Measurements from ENCODE around the gene GPR171. TPM values are rescaled to one million over a fixed set of nuclear protein-coding genes. Genes with fewer than 3 reads are reported as not detected.

The GPR171 gene
- total and polyA plus RNA-seq, 2 of the 13 experiments (the other 11 are each of a cell fraction or from before 2014, with no cell fraction given), result not detected

DNA sequence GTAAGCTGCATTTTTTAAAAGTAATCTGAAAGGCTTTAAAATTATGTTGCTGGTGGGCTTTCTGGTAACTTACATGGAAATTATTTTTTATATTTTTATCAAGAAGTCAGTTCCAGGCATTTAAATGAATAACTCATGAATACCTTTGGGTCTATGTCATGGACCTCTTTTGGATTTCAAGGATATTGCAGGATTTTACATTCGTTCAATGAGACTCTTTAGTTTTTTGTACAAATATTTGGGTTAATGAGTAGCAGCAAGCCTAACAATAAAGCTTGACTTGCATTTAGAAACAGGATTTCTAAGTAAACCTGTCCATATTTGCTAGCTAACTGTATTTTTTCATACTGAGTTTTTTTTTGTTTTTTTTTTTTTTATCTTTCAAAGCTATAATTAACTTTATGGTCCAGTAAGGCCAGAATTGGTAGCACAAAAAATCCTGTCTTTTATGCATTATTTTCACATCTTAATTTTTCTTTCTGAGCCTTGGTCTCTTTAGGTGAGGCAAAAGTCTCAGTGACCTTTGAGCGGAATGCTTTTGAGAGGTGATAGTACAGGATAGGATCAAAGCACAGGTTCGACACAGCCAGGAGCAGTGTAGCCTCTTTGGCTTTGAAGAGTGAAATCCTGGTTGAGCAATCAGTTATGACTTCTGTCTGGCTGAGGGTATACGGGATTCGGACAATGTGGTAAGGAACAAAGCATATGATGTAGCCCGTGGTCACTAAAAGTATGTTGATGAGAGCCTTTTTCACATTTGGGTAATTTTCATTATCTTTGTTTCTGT is 4.8 kb downstream of the GPR171 start (continued):
- 0 out of 2 replicates have a peak, but pooled peaks have one; percentile 37 for TF ChIP-seq ZNF652 (CRISPR knock-in tag; IDR thresholded peaks at IDR 0.05; ENCODE audit: borderline replicate concordance, low read depth)
- TF ChIP-seq, protein P1, sequence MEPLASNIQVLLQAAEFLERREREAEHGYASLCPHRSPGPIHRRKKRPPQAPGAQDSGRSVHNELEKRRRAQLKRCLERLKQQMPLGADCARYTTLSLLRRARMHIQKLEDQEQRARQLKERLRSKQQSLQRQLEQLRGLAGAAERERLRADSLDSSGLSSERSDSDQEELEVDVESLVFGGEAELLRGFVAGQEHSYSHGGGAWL (CRISPR knock-in tag; IDR thresholded peaks at IDR 0.05), result no peak
- TF ChIP-seq, protein P2, sequence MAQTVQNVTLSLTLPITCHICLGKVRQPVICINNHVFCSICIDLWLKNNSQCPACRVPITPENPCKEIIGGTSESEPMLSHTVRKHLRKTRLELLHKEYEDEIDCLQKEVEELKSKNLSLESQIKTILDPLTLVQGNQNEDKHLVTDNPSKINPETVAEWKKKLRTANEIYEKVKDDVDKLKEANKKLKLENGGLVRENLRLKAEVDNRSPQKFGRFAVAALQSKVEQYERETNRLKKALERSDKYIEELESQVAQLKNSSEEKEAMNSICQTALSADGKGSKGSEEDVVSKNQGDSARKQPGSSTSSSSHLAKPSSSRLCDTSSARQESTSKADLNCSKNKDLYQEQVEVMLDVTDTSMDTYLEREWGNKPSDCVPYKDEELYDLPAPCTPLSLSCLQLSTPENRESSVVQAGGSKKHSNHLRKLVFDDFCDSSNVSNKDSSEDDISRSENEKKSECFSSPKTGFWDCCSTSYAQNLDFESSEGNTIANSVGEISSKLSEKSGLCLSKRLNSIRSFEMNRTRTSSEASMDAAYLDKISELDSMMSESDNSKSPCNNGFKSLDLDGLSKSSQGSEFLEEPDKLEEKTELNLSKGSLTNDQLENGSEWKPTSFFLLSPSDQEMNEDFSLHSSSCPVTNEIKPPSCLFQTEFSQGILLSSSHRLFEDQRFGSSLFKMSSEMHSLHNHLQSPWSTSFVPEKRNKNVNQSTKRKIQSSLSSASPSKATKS (CRISPR knock-in tag; IDR thresholded peaks at IDR 0.05), result no peak

DNA sequence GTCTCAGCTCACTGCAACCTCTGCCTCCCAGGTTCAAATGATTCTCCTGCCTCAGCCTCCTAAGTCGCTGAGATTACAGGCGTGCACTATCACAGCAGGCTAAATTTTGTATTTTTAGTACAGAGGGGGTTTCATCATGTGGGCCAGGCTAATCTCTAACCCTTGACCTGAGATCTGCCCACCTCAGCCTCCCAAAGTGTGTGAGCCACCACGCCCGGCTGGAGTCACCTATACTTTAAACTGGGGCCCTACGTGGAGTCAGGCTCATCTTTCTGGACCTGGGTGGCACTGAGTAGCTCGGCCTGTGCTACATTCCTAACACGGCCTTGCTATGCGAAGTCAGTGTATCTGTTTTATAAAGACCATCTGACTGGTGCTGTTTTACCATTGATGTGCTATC is 5.8 kb downstream of the GPR171 start:
- 50% methylated on average over 8 of the region's 8 CpGs for WGBS (ENCODE audit: low lambda C conversion rate)
- Histone ChIP-seq H3K27ac (ENCODE audit: extremely low read length, insufficient read depth, low read length) (peak overlapping the region; percentile 89), H3K9me3 (ENCODE audit: low read length) (no peaks in the 10 kb centered on the region), H3K27me3 (ENCODE audit: control insufficient read depth in 1 of 2, insufficient read depth in 2 of 2, low read length in 2 of 2) (no peaks in the 10 kb centered on the region), H3K4me3 (replicated peaks in 1 of 3; ENCODE audit: insufficient read depth in 1 of 3, low read depth in 2 of 3, low read length in 3 of 3) (peak overlapping the region in 1 of 3 experiments; percentile 18; a peak in 2 of 6 replicates), H3K4me2 (ENCODE audit: low read depth, low read length) (peak overlapping the region; percentile 31), H3K4me1 (ENCODE audit: insufficient read depth, low read length) (peaks cover 61% of the 10 kb centered on the region), H4K20me1 (ENCODE audit: insufficient read depth, low read length) (no peaks in the 10 kb centered on the region), H3K9ac (ENCODE audit: insufficient read depth, low read depth, low read length) (peak overlapping the region; percentile 65), H2AFZ (ENCODE audit: low read length) (no peak overlapping the region), H3K79me2 (ENCODE audit: insufficient read depth, low read length) (no peaks in the 10 kb centered on the region), H3K36me3 (replicated peaks in 1 of 2; ENCODE audit: control insufficient read depth in 1 of 2, insufficient read depth in 2 of 2, low read length in 2 of 2) (no peaks in the 10 kb centered on the region)
- POLR2A ChIA-PET, result interaction anchor here (1.1 to 3.8 kb wide), 6 partner anchors 10 to 29 kb away, joined by 3 to 54 read pairs (median 8); no protein-coding TSS in a partner anchor
- ATAC-seq (peak; percentile 30; the same call in 2 of the 3 replicates), FAIRE-seq (no peak), DNase-seq (ENCODE audit: low spot score) (no peak)
- in situ Hi-C loops (cut with HindIII; ENCODE audit: extremely low pct_ligation_motif_present, low pct_unique_long_range_greater_than_20kb) (no loop called here), intact Hi-C loops (cut with micrococcal nuclease; ENCODE audit: unreplicated experiment) (loop anchor here (5.0 kb wide), 1 partner anchor 1405 kb away; the partner anchor contains the start of gene ANKUB1)
- no TSS peak for BruUV-seq (replicated peaks)
- CTCF ChIA-PET (ENCODE audit: low intra/inter-chr PET ratio, low total read pairs), result no interaction called here
- TF ChIP-seq CREM (IDR thresholded peaks at IDR 0.05), result 0 out of 2 replicates have a peak, but pooled peaks have one; percentile 17
- TF ChIP-seq CREM (CRISPR knock-in tag; IDR thresholded peaks at IDR 0.05), result no peak
- TF ChIP-seq SALL1 (CRISPR knock-in tag; IDR thresholded peaks at IDR 0.05), result peak; percentile 52; the same call in 1 of the 2 replicates
- TF ChIP-seq GTF3A (CRISPR knock-in tag; conservative IDR thresholded peaks at IDR 0.05), result no peak
- TF ChIP-seq CBX2 (IDR thresholded peaks at IDR 0.05; ENCODE audit: low read depth, low read length), result no peak
- TF ChIP-seq CBX2 (CRISPR knock-in tag; IDR thresholded peaks at IDR 0.05; ENCODE audit: low read depth), result no peak
- no peak for TF ChIP-seq JUNB (CRISPR knock-in tag; IDR thresholded peaks at IDR 0.05; ENCODE audit: borderline replicate concordance)
- TF ChIP-seq LCORL (IDR thresholded peaks at IDR 0.05), result no peak
- TF ChIP-seq LCORL (CRISPR knock-in tag; IDR thresholded peaks at IDR 0.05), result no peak
- TF ChIP-seq, protein P3, sequence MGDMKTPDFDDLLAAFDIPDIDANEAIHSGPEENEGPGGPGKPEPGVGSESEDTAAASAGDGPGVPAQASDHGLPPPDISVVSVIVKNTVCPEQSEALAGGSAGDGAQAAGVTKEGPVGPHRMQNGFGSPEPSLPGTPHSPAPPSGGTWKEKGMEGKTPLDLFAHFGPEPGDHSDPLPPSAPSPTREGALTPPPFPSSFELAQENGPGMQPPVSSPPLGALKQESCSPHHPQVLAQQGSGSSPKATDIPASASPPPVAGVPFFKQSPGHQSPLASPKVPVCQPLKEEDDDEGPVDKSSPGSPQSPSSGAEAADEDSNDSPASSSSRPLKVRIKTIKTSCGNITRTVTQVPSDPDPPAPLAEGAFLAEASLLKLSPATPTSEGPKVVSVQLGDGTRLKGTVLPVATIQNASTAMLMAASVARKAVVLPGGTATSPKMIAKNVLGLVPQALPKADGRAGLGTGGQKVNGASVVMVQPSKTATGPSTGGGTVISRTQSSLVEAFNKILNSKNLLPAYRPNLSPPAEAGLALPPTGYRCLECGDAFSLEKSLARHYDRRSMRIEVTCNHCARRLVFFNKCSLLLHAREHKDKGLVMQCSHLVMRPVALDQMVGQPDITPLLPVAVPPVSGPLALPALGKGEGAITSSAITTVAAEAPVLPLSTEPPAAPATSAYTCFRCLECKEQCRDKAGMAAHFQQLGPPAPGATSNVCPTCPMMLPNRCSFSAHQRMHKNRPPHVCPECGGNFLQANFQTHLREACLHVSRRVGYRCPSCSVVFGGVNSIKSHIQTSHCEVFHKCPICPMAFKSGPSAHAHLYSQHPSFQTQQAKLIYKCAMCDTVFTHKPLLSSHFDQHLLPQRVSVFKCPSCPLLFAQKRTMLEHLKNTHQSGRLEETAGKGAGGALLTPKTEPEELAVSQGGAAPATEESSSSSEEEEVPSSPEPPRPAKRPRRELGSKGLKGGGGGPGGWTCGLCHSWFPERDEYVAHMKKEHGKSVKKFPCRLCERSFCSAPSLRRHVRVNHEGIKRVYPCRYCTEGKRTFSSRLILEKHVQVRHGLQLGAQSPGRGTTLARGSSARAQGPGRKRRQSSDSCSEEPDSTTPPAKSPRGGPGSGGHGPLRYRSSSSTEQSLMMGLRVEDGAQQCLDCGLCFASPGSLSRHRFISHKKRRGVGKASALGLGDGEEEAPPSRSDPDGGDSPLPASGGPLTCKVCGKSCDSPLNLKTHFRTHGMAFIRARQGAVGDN (CRISPR knock-in tag; IDR thresholded peaks at IDR 0.05), result peak; percentile 63
- TF ChIP-seq ELF3 (CRISPR knock-in tag; IDR thresholded peaks at IDR 0.05), result peak; percentile 20; the same call in 1 of the 2 replicates
- peak; percentile 39 for TF ChIP-seq HNF4A (CRISPR knock-in tag; IDR thresholded peaks at IDR 0.05)
- no peak for TF ChIP-seq SRSF1 (optimal IDR thresholded peaks at IDR 0.05; ENCODE audit: low read depth, low read length)
- 0 out of 2 replicates have a peak, but pooled peaks have one; percentile 24 for TF ChIP-seq KMT2A (CRISPR knock-in tag; IDR thresholded peaks at IDR 0.05)

All from HepG2 (cell line).